Measurements from ENCODE around the gene DARS2.
"Not testable (repeated sequence)": the region's sequence is repeated elsewhere in the genome, so short reads cannot be mapped to it uniquely, and the experiment has no call there.

DARS2 gene

DNA sequence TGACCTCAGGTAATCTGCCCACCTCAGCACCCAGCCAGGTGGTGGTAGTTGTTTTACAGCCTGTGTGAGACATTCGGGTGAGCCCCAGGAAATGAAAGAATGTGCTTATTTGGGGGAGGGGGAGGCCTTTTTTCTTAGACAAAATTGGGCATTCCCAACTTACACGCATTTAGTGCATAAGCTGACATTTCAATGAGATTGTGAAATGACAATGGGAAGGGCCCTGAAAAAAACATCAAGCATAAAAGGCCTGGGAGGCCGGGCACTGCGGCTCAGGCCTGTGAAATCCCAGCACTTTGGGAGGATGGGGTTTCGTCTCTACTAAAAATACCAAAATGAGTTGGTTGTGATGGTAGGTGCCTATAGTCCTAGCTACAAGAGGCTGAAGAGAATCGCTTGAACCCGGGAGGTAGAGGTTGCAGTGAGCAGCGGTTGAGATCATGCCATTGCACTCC is 38.3 kb downstream of the DARS2 start:
- no peak for DNase-seq

DNA sequence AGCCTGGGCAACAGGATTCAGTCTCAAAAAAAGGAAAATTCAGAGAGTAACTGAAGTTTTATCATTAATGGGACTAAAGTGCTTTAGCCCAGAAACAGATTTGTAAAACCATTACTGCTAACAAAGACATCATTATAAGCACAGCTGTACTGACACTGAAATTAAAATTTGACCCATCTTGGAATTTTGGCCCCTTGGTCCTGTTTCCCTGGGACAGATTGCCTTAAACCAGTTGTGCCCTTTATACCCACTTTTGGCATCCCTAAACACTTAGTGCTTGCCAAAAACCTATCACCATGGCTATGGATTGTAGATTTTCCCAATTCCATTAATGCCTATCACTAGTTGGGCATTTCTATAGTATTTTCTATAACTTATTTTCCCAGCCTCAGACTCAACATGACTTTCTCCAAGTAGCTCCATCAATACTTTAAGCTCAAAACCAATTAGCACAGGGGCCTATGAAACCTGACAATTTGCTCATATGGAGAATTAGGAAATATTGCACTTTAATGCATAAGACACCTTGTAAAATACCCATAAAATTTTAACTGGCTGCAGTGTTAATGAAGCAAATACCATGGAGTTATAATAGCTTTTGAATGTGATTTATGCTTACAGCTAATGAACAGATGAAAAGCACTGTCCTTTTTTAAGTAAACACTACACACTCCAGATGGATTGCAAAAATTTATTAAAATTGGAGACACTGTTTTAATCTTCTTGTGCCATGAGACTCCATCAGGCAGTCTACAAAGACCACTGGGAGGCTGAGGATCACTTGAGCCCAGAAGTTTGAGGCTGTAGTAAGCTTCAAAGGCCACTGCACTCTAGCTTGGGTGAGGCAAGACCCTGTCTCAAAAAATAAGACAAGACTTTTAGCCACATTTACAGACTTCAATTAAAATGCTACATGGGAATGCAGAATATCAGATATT is 39.0 kb downstream of the DARS2 start:
- DNase-seq = no peak

DNA sequence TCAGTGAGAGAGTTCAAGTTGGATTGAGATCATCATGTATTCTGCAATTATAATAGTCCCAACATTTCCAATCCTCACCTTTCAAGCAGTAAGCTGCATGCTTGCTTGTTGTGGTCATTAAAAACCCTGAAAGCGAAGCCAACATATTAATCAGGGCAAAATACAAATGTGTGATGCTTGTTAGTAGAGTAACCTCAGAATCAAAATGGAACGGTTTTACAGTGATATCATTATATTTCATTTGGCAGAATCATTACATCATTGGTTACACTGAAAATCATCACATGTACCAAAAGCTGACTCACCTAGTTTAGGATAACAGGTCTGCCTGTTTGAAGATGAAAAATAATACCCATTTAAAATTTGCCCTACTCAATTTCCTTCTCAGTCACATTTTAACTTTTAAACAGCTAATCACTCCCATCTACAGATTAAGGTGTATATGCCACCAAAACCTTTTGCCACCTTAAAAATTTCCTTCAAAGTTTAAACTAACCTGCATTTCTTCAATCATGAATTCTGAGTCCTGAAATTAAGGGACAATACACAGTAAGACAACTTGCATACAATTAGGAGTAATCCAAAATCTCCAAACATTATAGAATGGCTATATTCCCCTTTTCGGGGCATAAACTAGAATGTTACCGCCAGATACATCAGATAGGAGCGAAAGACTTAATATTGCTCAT is 39.9 kb downstream of the DARS2 start:
- no peak for DNase-seq

DNA sequence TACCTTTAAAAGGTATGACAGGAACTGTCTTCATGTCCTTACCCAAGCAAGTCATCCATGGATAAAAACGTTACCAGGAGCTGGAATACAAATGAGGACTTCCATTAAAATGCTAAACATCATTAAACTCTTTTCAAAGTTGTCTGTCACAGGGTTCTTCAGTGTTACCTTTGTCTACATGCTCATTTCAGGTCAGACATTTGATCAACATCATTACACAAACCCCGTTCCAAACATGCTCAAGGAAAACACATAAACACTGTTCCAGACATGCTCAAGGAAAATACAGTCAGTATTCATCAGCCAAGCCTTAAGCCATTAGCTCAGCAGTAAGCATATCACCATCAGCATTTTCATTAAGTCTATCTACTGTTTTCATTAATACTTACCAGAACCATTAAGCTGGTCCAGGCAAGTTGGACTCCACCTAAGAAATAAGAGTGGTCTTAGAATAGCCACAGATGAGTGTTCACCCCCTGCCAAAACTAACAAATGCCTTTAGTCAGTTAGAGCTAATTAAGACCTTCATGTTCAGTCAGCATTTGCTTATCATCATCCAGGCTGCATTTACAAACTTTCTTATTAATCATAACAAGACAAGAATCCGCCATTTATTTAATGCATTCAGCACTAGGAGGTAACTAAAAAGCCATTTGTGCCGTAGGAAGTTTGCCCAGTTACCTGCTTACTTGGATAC is 41.1 kb downstream of the DARS2 start:
- DNase-seq = no peak

DNA sequence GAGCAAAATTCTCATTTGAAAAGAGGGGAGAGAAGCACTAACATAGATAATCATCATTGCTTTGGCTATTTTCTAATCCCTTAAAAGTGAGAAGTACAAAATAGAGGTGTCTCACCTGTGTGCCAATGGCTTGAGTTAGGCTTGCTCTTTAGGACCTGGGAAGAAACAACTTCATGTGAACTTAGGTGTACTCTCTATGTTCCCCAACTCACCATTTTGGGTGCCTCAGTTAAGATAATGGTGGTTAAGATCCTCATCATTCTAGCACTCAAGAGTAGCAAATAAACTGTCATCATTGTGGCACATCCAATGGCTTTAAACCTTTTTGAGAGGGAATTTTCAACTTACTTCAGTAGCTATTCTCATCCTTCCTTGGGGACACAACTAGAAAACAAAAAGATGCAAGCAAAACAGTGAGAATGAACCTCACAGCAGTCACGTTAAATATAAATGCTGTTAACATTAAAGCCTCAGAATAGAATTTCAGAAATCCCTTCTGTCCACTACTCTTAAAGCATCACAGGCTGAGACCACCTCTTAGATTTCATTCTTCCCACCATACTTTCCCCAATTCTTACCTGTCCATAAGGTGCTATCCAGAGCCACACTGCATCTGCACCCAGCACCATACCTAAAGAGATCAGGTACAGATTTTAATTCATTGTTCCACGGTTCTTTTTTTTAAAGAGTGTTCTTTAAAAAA is 42.1 kb downstream of the DARS2 start:
- DNase-seq = no peak

DNA sequence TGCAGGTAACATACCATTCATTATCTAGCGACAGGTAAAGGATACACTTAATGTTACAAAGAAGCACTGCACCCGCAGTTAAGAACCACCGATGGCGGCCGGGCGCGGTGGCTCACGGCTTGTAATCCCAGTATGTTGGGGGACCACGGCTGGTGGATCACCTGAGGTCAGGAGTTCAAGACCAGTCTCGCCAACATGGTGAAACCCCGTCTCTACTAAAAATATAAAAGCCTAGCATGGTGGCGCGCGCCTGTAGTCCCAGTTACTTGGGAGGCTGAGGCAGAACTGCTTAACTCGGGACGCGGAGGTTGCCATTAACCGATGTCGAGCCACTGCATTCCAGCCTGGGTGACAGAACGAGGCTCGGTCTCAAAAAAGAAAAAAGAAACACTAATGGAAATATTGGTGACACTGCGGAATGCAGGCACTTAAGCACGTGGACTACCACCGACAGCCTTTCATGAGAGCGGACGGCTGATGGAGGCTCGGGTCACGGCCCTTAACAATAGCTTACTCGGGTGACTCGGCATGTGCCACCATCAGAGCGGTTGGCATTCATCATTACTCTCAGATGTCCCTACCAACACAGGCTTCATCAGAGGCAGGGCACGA is 42.8 kb downstream of the DARS2 start:
- no peak for DNase-seq

DNA sequence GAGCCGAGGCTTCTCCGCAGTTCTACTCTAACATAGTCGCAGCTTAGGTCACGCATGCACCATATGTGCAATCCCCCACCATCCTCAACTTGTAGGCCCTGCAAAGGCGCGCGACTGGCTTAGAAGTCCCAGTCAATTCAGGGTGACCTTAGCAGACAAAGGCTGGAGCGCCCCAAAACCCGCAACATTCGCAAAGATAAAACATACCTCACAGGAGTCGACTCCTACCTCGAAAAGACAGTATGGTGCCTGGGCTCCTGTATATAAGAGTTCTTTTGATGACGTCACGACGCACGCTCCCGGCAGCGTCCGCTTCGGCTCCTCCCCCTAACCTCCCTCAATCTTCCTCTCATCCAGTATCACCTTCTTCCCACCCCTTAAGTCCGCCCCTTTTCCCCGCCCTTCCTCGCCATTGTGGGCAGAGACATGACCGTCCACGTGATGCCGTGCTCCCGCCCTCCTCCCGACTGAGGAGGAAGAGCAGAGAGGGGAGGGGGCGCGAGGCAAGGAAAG is 43.3 kb downstream of the DARS2 start, which contains the start of gene GAS5:
GAS5 (minus strand) TSS at position 237 of the 513 bp plus-strand sequence.
- peak; percentile 97 for DNase-seq

DNA sequence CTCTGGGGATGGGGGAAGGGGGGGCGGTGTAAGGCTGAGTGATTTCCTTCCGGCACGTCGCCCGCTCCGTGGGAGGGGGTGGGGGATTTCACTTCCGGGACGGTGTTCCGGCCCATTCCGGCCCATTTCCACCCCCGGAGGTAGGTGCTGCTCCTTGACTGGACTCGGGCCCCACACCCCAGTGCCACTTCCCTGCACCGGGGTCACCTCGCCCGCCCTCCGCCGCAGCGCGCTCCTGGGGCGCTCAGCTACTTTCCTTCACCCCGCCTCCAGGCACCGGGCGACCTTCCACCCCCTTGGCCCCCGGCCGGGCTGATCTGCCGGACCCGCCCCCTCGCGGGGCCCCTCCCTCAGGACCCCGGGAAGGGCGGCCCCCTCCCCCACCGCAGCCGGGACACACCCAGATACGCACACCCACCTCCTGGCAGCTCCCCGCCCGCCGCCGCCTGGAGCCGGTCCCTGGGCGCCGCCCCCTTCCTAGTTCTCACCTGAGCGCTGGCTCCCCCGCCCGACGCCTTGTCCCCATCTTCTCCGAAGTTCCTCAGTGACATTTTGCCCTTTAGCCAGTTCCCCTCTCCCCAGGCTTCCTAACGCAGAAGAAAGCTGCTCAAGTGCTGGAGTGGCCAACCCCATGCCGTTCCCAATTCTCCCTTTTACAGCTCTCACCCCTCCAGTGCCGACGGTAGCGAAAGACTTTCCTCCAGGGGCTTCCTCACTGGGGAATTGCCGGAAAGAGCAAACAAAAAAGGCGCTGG is 44.0 kb downstream of the DARS2 start, which contains the start of gene ZBTB37:
ZBTB37 (plus strand) TSS at position 115 of the 755 bp plus-strand sequence. CDS start 1,846 bp downstream, outside the sequence.
- peak; percentile 90 for DNase-seq

DNA sequence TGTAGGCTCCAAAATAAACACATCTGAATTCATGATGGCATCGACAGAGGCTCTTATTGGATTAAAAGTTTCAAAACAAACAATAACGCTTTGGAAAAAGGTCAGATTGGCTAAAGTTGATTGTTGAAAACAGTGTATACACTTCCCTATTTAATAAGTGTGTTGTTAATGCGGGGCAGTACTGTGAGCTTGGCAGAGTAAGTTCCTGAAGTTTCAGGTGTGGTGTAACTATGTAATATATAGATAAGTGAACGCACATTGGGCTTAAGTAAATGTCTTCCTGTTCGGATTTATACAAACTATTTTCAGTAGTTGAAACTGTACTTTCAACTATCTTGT is 44.5 kb downstream of the DARS2 start:
- no peak for DNase-seq

DNA sequence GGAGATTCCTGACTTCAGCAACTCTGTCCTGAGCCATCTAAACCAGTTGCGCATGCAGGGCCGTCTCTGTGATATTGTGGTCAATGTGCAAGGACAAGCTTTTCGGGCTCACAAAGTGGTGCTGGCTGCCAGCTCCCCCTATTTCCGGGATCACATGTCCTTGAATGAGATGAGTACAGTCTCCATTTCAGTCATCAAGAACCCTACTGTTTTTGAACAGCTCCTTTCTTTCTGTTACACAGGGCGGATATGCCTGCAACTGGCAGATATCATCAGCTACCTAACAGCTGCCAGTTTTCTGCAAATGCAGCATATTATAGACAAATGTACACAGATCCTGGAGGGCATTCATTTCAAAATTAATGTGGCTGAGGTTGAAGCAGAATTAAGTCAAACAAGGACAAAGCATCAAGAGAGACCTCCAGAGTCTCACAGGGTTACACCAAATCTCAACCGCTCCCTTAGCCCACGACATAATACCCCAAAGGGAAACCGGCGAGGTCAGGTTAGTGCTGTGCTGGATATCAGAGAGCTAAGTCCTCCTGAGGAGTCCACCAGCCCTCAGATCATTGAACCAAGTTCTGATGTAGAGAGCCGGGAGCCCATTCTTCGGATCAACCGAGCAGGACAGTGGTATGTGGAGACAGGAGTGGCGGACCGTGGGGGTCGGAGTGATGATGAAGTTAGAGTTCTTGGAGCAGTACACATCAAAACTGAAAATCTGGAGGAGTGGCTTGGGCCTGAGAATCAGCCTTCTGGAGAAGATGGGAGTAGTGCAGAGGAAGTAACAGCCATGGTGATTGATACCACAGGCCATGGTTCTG is 46.0 kb downstream of the DARS2 start:
- DNase-seq = no peak

DNA sequence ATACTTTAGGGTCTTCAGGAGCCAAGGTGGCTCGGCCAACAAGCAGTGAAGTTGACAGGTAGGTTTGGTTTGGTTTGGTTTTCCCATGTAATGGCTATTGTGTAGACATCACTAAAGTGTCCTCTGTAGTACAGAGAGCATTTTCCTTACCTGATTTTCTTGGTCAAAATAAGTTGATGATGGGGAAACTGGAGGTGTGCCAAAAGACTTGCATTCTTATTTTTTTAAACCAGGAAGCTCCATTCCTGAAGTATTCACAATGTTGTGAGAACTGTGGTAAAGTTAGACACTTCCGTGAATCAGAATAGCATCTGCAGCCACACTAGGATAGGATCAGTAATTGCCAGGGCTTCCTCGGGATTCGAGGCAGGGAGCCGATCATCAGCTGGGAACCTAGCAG is 46.6 kb downstream of the DARS2 start:
- no peak for DNase-seq

DNA sequence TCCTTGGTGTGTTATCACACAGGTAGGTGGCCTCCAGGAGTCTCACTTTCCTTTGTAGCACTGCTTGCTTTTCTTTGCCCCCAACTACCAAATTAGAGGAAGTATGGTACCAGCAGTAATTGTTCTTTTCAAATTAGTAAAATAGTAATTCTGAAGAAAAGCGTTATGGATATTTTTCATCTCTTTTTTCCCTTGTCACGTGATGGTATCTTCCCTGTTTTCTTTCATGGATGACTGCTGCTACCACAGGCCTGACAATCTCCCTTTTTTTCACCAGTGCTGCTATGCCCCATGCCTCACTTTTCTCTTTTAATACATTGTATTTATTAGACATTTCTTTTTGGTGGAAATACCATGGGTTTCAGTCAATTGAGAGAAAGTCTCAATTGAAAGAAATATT is 47.0 kb downstream of the DARS2 start:
- DNase-seq = no peak

DNA sequence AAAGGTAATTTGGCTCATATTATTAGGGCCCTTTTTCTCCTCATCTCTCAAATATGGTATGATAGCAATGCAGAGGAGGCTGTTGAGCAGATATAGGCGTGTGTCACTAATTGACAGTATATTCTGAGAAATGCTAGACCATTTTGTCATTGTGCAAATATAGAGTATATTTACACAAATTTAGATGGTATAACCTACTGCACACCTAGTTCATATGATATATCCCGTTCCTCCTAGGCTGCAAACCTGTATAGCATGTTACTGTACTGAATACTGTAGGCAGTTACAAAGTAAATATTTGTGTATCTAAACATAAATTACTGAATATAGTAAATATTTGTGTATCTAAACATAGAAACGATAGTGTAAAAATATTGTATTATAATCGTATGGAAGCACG is 52.3 kb downstream of the DARS2 start:
- DNase-seq = no peak

DNA sequence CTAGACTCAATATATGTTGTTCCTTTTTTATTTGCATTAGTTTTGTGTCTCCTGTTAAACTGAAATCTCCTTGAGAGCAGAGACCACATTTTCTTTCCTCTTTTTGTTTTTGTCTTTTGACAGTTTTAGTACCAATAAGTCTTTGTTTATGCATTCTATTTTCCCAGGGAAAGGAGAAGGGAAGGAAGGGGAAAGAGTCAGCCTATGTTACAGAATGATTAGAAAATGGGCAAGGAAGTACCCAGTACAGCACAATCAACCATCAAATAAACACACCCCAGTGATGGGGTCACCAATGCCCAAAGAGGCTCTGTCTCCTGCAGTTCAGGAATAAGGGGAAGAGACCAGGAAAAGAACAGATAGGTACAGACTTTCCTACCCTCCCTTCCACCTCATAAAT is 53.8 kb downstream of the DARS2 start:
- DNase-seq = no peak

DNA sequence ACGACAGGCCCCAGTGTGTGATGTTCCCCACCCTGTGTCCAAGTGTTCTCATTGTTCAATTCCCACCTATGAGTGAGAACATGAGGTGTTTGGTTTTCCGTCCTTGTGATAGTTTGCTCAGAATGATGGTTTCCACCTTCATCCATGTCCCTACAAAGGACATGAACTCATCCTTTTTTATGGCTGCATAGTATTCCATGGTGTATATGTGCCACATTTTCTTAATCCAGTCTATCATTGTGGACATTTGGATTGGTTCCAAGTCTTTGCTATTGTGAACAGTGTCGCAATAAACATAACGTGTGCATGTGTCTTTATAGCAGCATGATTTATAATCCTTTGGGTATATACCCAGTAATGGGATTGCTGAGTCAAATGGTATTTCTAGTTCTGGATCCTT is 56.6 kb downstream of the DARS2 start:
- DNase-seq = not testable (repeated sequence)

DNA sequence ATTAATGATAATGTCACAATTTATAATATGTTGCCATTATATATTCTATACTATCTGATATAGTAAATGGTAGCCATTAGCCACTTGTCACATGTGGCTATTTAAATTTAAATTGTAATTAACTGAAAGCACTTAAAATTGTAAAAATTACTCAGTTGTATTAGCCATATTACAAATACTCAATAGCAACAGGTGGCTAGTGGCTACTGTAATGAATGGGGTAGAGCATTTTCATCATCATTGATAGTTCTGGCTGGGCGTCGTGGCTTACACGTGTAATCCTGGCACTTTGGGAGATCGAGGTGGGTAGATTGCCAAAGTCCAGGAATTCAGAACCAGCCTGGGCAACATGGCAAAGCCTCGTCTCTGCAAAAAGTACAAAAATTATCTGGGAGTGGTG is 60.2 kb downstream of the DARS2 start:
- no peak for DNase-seq

DNA sequence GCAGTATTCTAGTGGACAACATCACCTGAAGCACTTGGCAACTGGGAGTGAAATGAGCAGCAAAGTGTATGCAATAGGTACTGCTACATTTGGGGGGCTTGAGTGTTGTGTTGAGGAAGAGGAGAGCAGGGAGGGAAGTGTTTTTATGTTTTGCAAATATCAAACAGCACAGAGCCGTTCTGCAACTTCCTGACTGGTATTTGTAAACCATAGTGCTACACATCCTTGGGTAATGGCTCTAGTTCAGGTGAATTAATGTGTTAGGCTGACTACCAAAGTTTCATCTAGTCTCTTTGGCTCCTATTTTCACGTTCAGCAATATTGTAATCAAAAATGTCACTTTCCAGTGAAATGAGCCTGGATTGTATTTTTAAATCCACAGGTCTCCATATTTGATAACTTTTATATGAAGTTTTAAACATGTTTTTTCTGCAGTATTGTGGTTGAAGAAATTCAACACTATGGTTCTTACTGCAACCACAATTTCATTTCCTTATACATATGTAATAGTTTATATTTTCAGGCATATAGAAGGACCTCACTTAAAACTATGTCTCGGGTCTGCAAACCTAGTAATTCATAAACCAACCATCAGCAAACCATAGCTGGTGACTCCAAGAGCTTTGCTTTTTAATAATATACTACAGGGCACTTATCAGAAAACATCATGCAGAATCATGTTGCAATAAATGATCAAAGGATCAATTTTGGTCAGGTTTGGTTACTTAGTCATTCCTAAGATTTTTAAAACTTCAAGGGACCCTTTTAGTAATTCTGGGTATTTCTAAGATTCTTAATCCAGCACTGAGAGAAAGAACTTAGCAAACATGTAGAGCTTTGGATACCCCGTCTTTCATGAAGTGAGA is 62.5 kb downstream of the DARS2 start:
- no peak for DNase-seq

DNA sequence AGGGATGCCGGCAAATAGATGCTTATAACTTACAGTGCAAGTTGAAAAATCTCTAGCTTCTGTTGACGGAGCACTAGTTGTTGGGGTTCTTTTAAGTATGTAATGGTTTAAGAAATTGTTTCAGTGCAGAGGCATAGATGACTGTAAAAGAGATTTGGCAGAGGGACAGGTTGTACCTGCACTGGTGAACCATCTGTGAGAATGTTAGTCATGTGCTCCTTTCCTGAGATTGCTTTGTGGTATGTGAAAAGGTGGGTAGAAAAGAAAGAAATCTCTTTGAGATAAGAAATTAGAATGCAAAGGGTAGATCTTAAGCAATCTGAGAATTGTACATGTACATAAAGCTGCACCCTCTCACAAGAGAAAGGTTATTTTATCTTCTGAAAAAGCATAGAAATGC is 63.2 kb downstream of the DARS2 start:
- DNase-seq = no peak

DNA sequence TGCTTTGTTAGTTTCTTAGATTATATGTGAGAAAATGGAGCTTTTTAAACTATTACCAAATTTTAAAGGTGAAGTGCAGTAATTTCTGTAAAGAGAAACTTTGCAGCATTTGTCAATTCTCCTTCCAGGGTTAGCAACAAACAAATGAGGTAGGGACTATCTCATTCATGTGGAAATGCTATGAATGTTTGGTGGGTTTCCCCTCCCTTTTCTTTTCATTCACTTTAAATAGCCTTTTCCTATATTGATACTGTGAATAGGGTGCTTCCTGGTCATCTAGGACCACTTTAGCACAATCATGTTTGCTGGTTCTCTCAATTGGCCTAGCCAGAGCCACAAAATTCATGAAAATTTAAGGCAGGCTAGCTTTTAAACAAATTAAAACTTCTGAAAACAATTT is 64.3 kb downstream of the DARS2 start:
- DNase-seq = no peak
